ENCODE measurements around the gene TEX30. TPM values are rescaled to one million over a fixed set of nuclear protein-coding genes. Genes with fewer than 3 reads are reported as not detected.

Gene TEX30
- total and polyA plus RNA-seq, 2 donors from 2014 or later = 9.9 to 22.7 TPM

DNA sequence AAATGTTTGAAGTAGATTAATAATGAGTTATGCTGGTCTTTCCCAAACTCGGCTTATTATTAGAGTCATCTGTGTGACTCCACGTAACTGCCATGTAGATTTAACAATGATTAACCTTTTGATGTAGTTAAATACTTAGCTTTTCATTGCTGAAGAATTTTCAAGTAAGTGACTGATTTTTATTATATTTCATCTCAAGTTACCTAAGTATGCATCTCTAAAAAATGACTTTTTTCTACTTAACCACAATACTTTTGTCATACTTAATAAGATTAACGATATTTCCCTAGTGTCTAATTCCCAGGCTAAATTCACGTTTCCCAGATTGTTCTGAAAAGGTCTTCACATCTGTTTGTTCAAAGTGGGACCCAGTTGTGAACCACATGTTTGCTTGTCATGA is 43.1 kb upstream of the TEX30 start:
- peaks cover 2 to 8% (median 4%) of the 10 kb centered on the region in 3 donors for H3K36me3 ChIP-seq (ENCODE audit: control insufficient read depth in 2 of 3, insufficient read depth in 3 of 3, low read length in 3 of 3)

GRCh38 chr13:102815788-102816187 is 42.2 kb upstream of the TEX30 start:
- FAIRE-seq (no peak), DNase-seq (no peak)
- TF ChIP-seq CTCF (IDR thresholded peaks at IDR 0.05; ENCODE audit: borderline replicate concordance, extremely low read depth, insufficient read depth) = no peak
- H3K9ac ChIP-seq (ENCODE audit: low read length in 3 of 3) = no peak overlapping the region
- peaks cover 0 to 20% (median 9%) of the 10 kb centered on the region in 3 donors for H3K4me1 ChIP-seq (ENCODE audit: control insufficient read depth in 2 of 3, insufficient read depth in 2 of 3, low read depth in 1 of 3, low read length in 3 of 3)
- H3K27ac ChIP-seq (ENCODE audit: low read depth in 2 of 2, low read length in 2 of 2) = no peak overlapping the region
- H3K27me3 ChIP-seq (ENCODE audit: control insufficient read depth, insufficient read depth, low read length) = no peaks in the 10 kb centered on the region
- intact Hi-C loops (cut with DNase I) = no loop called here
- H3K9me3 ChIP-seq (ENCODE audit: control insufficient read depth in 2 of 3, insufficient read depth in 1 of 3, low read length in 3 of 3) = peaks cover 0 to 3% (median 0%) of the 10 kb centered on the region in 3 donors
- H3K4me3 ChIP-seq (ENCODE audit: low read length in 3 of 3) = no peak overlapping the region
- peaks cover 2 to 7% (median 2%) of the 10 kb centered on the region in 3 donors for H3K36me3 ChIP-seq (ENCODE audit: control insufficient read depth in 2 of 3, insufficient read depth in 3 of 3, low read length in 3 of 3)

More for the DNA sequence above, 43.1 kb upstream of the TEX30 start:
- no peak overlapping the region for H3K9ac ChIP-seq (ENCODE audit: low read length in 3 of 3)
- intact Hi-C loops (cut with DNase I) = no loop called here
- H3K27me3 ChIP-seq (ENCODE audit: control insufficient read depth, insufficient read depth, low read length) = no peaks in the 10 kb centered on the region
- no peak for TF ChIP-seq CTCF (IDR thresholded peaks at IDR 0.05; ENCODE audit: borderline replicate concordance, extremely low read depth, insufficient read depth)
- H3K27ac ChIP-seq (ENCODE audit: low read depth in 2 of 2, low read length in 2 of 2) = peak overlapping the region in 1 of 2 donors; percentile 75
- no peak overlapping the region for H3K4me3 ChIP-seq (ENCODE audit: low read length in 3 of 3)
- H3K9me3 ChIP-seq (ENCODE audit: control insufficient read depth in 2 of 3, insufficient read depth in 1 of 3, low read length in 3 of 3) = no peaks in the 10 kb centered on the region
- FAIRE-seq (peak; percentile 81), DNase-seq (peak in 1 of 5 donors; percentile 12)
- peaks cover 0 to 20% (median 9%) of the 10 kb centered on the region in 3 donors for H3K4me1 ChIP-seq (ENCODE audit: control insufficient read depth in 2 of 3, insufficient read depth in 2 of 3, low read depth in 1 of 3, low read length in 3 of 3)

GRCh38 chr13:102814793-102815192 is 41.2 kb upstream of the TEX30 start:
- no peak for FAIRE-seq
- no peak for DNase-seq
- Histone ChIP-seq H3K27me3 (ENCODE audit: control insufficient read depth, insufficient read depth, low read length) (no peaks in the 10 kb centered on the region), H3K36me3 (ENCODE audit: control insufficient read depth in 2 of 3, insufficient read depth in 3 of 3, low read length in 3 of 3) (peaks cover 2 to 7% (median 2%) of the 10 kb centered on the region in 3 donors), H3K9me3 (ENCODE audit: control insufficient read depth in 2 of 3, insufficient read depth in 1 of 3, low read length in 3 of 3) (peaks cover 0 to 3% (median 0%) of the 10 kb centered on the region in 3 donors), H3K4me1 (ENCODE audit: control insufficient read depth in 2 of 3, insufficient read depth in 2 of 3, low read depth in 1 of 3, low read length in 3 of 3) (peaks cover 0 to 20% (median 9%) of the 10 kb centered on the region in 3 donors), H3K27ac (ENCODE audit: low read depth in 2 of 2, low read length in 2 of 2) (no peak overlapping the region), H3K4me3 (ENCODE audit: low read length in 3 of 3) (no peak overlapping the region), H3K9ac (ENCODE audit: low read length in 3 of 3) (no peak overlapping the region)
- no peak for TF ChIP-seq CTCF (IDR thresholded peaks at IDR 0.05; ENCODE audit: borderline replicate concordance, extremely low read depth, insufficient read depth)
- intact Hi-C loops (cut with DNase I) = no loop called here
